ENCODE data around the gene MSRB1.

Gene MSRB1

GRCh38 chr16:1977875-1978268 is 34.9 kb upstream of the MSRB1 start:
- DNase-seq (ENCODE audit: low read depth), result no peak
- TF ChIP-seq CTCF (conservative IDR thresholded peaks at IDR 0.05; ENCODE audit: low read depth, low read length), result no peak
- no peak overlapping the region for H3K4me3 ChIP-seq (ENCODE audit: low read length)

GRCh38 chr16:1976951-1977874 is 34.2 kb upstream of the MSRB1 start:
- DNase-seq (ENCODE audit: low read depth), result no peak
- H3K4me3 ChIP-seq (ENCODE audit: low read length), result no peak overlapping the region
- no peak for TF ChIP-seq CTCF (conservative IDR thresholded peaks at IDR 0.05; ENCODE audit: low read depth, low read length)

GRCh38 chr16:1976216-1976520 is 33.2 kb upstream of the MSRB1 start:
- DNase-seq (ENCODE audit: low read depth), result no peak
- no peak for TF ChIP-seq CTCF (conservative IDR thresholded peaks at IDR 0.05; ENCODE audit: low read depth, low read length)
- no peak overlapping the region for H3K4me3 ChIP-seq (ENCODE audit: low read length)

GRCh38 chr16:1975432-1976215 is 32.6 kb upstream of the MSRB1 start:
- TF ChIP-seq CTCF (conservative IDR thresholded peaks at IDR 0.05; ENCODE audit: low read depth, low read length), result no peak
- DNase-seq (ENCODE audit: low read depth), result no peak
- H3K4me3 ChIP-seq (ENCODE audit: low read length), result no peak overlapping the region

- H3K4me3 ChIP-seq (ENCODE audit: low read length), result no peak overlapping the region
- DNase-seq (ENCODE audit: low read depth), result no peak
- no peak for TF ChIP-seq CTCF (conservative IDR thresholded peaks at IDR 0.05; ENCODE audit: low read depth, low read length)
These were observed 31.4 kb upstream of the MSRB1 start for GRCh38 chr16:1974157-1975070.

GRCh38 chr16:1973461-1974156 is 30.6 kb upstream of the MSRB1 start:
- H3K4me3 ChIP-seq (ENCODE audit: low read length), result no peak overlapping the region
- TF ChIP-seq CTCF (conservative IDR thresholded peaks at IDR 0.05; ENCODE audit: low read depth, low read length), result no peak
- DNase-seq (ENCODE audit: low read depth), result no peak

Data from retinal pigment epithelial cell (primary cell).